Upper lobe of left lung (tissue), 6 donors: ENCODE results near the gene NSL1. TPM values are rescaled to one million over a fixed set of nuclear protein-coding genes. Genes with fewer than 3 reads are reported as not detected.

Experiments
- ATAC-seq, 2 donors: fragments of 200-7000 bp; cut with Tn5 transposase; one replicate each; pipeline ENCODE4 v1.9.1; 2022; ENCODE audit warnings: mild to moderate bottlenecking in 2 of 2, moderate library complexity in 2 of 2; ENCODE audit not compliant: low FRiP score in 2 of 2
- DNase-seq, 2 donors: peaks; one replicate each; pipeline ENCODE4 v3.0.0-alpha.2; 2019 to 2020
- H3K27ac ChIP-seq, 4 donors: fragments of 200-600 bp; sonication (generic); one replicate each; pipeline ENCODE4 v1.5.1; 2016 to 2019
- H3K27me3 ChIP-seq, 4 donors: fragments of 200-600 bp; sonication (generic); one replicate each; pipeline ENCODE4 v1.5.1; 2017 to 2019
- H3K36me3 ChIP-seq, 4 donors: fragments of 200-600 bp; sonication (generic); one replicate each; pipeline ENCODE4 v1.5.1; 2016 to 2019
- H3K4me1 ChIP-seq, 4 donors: fragments of 200-600 bp; sonication (generic); one replicate each; pipeline ENCODE4 v1.5.1; 2018 to 2019
- H3K4me3 ChIP-seq, 4 donors: fragments of 200-600 bp; sonication (generic); one replicate each; pipeline ENCODE4 v1.5.1; 2017 to 2019; ENCODE audit warnings: mild to moderate bottlenecking in 2 of 4, moderate library complexity in 1 of 4
- H3K9me3 ChIP-seq, 4 donors: fragments of 200-600 bp; sonication (generic); one replicate each; pipeline ENCODE4 v1.5.1; 2018 to 2019
- CTCF ChIP-seq, 6 experiments: fragments of 450-650 bp in 4 of 6; fragments of 200-600 bp in 2 of 6; sonication (generic) in 2 of 6; IDR thresholded peaks; one replicate each; pipeline ENCODE4 v1.5.1; 2016 to 2019; ENCODE audit warnings: antibody characterized with exemption in 6 of 6
- EP300 ChIP-seq, 4 donors: sonication (generic); formaldehyde crosslinking; IDR thresholded peaks; one replicate each; pipeline ENCODE4 v1.5.1; 2017; ENCODE audit warnings: antibody characterized with exemption in 4 of 4, control low read depth in 2 of 4
- POLR2A ChIP-seq, 4 donors: fragments of 450-650 bp; IDR thresholded peaks; one replicate each; pipeline ENCODE4 v1.5.1; 2016 to 2017; ENCODE audit warnings: antibody characterized with exemption in 4 of 4, mild to moderate bottlenecking in 2 of 4
- POLR2AphosphoS5 ChIP-seq, 2 donors: sonication (generic); formaldehyde crosslinking; IDR thresholded peaks; one replicate each; pipeline ENCODE4 v1.5.1; 2017; ENCODE audit warnings: antibody characterized with exemption in 2 of 2
- WGBS, 2 donors: methylation state at CpG; one replicate each; pipeline ENCODE4 v1.1.5; 2017 to 2018; 5-methylcytosine and 5-hydroxymethylcytosine counted together
- total RNA-seq, 6 donors: library from RNA; depleted of rRNA in 4 of 6; stranded (reverse); fragments of >200 nt in 4 of 6; gene quantifications; one replicate each; pipeline versions ENCODE4 v1.1.0 to v1.2.1, GENCODE V29; 2016 to 2021
- donor health status: DM: no; HTN: no; CAD: no; lungs with moderate emphysema.
- donor health status: DM: no; HTN: yes; CAD: no; lungs with severe emphysema.

The NSL1 gene
- total RNA-seq, 6 donors from 2014 or later: 26.5 to 44.5 (median 34.1) TPM

- Histone ChIP-seq H3K4me3 (no peak overlapping the region), H3K36me3 (no peaks in the 10 kb centered on the region), H3K27me3 (no peaks in the 10 kb centered on the region), H3K4me1 (peaks cover 0 to 13% (median 2%) of the 10 kb centered on the region in 4 donors), H3K9me3 (peaks cover 0 to 15% (median 13%) of the 10 kb centered on the region in 4 donors), H3K27ac (no peak overlapping the region)
- DNase-seq: no peak
- no peak for TF ChIP-seq POLR2AphosphoS5 (IDR thresholded peaks at IDR 0.05)
- no peak for TF ChIP-seq POLR2A (IDR thresholded peaks at IDR 0.05)
- TF ChIP-seq EP300 (IDR thresholded peaks at IDR 0.05): no peak
- no peak for TF ChIP-seq CTCF (IDR thresholded peaks at IDR 0.05)
- 91 to 100% methylated on average over 3 of the region's 3 CpGs for WGBS, 2 donors
- ATAC-seq: no peak
Observed at GRCh38 chr1:212822956-212823355, 31.4 kb upstream of the NSL1 start.

- TF ChIP-seq EP300 (IDR thresholded peaks at IDR 0.05): no peak
- TF ChIP-seq CTCF (IDR thresholded peaks at IDR 0.05): no peak
- TF ChIP-seq POLR2A (IDR thresholded peaks at IDR 0.05): no peak
- TF ChIP-seq POLR2AphosphoS5 (IDR thresholded peaks at IDR 0.05): no peak
- no peak for DNase-seq
- H3K36me3 ChIP-seq: no peaks in the 10 kb centered on the region
- no peaks in the 10 kb centered on the region for H3K27me3 ChIP-seq
- ATAC-seq: no peak
- H3K4me1 ChIP-seq: peaks cover 0 to 13% (median 2%) of the 10 kb centered on the region in 4 donors
- no peak overlapping the region for H3K27ac ChIP-seq
- H3K4me3 ChIP-seq: no peak overlapping the region
- 79 to 84% methylated on average over 2 of the region's 2 CpGs for WGBS, 2 donors
- H3K9me3 ChIP-seq: peaks cover 0 to 13% (median 10%) of the 10 kb centered on the region in 4 donors
Observed at GRCh38 chr1:212820969-212821368, 29.4 kb upstream of the NSL1 start.

GRCh38 chr1:212819726-212820125 is 28.1 kb upstream of the NSL1 start:
- Histone ChIP-seq H3K27ac (no peak overlapping the region), H3K36me3 (no peaks in the 10 kb centered on the region)

GRCh38 chr1:212816567-212817278 is 25.1 kb upstream of the NSL1 start:
- Histone ChIP-seq H3K27ac (no peak overlapping the region), H3K27me3 (no peaks in the 10 kb centered on the region), H3K36me3 (no peaks in the 10 kb centered on the region), H3K4me3 (no peak overlapping the region), H3K4me1 (peaks cover 0 to 13% (median 2%) of the 10 kb centered on the region in 4 donors), H3K9me3 (no peaks in the 10 kb centered on the region)
- DNase-seq (no peak), ATAC-seq (no peak)
- TF ChIP-seq POLR2A (IDR thresholded peaks at IDR 0.05): no peak
- no peak for TF ChIP-seq CTCF (IDR thresholded peaks at IDR 0.05)
- TF ChIP-seq POLR2AphosphoS5 (IDR thresholded peaks at IDR 0.05): no peak
- TF ChIP-seq EP300 (IDR thresholded peaks at IDR 0.05): no peak
- WGBS, 2 donors: 81 to 87% methylated on average over 3 of the region's 3 CpGs

More at GRCh38 chr1:212819726-212820125, 28.1 kb upstream of the NSL1 start:
- Histone ChIP-seq H3K4me3 (no peak overlapping the region), H3K4me1 (peaks cover 0 to 13% (median 2%) of the 10 kb centered on the region in 4 donors), H3K9me3 (peaks cover 0 to under 1% (median 0%) of the 10 kb centered on the region in 4 donors), H3K27me3 (no peaks in the 10 kb centered on the region)
- no peak for DNase-seq
- ATAC-seq: no peak
- WGBS, 2 donors: 2 to 12% methylated on average over 5 of the region's 5 CpGs
- TF ChIP-seq POLR2A (IDR thresholded peaks at IDR 0.05): no peak
- no peak for TF ChIP-seq POLR2AphosphoS5 (IDR thresholded peaks at IDR 0.05)
- no peak for TF ChIP-seq CTCF (IDR thresholded peaks at IDR 0.05)
- TF ChIP-seq EP300 (IDR thresholded peaks at IDR 0.05): no peak
